ENCODE measurements around the gene CABLES2.

- no peak for TF ChIP-seq CTCF (IDR thresholded peaks at IDR 0.05)
- TF ChIP-seq POLR2A (IDR thresholded peaks at IDR 0.05): no peak
Observed at GRCh38 chr20:62364911-62365736, 42.0 kb downstream of the CABLES2 start.
